ENCODE measurements around the gene ASXL1.

The ASXL1 gene

DNA sequence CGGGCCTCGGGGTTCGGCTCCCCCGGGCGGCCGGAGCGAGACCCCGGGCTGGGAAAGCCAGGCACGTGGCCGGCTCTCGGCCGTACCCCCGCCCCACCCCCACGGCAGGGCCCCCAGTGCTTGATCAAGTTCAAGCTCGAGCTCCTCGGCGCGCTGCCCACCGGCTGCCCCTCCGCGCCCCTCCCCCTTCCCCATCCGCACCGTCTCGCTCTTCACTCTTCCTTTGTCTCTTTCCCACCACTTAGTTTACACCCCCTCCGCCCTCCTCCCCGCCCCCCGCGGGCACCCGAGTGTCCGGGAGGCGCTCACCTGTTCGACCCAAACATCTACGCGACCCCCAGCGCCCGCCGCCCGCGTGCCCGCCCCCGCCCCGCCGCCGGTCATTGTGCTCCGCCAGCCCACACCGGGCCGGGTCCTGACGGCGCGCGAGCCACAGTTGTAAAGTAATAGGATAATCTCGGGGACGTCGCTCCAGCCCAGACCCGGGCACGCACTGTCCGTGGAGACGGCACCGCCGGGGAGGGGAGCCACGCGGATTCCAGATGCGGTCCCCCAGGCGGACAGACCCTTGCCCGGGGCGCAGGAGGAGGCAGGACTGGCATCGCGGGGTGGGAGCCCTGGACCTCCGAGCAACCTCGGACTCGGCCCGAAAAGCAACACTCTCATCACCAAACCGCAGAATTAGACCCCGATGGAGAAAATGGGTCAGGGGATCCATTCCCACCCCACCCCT, 126.3 kb downstream of the ASXL1 start:
- H3K27me3 ChIP-seq (ENCODE audit: control insufficient read depth, insufficient read depth, low read length), result peaks cover 10% of the 10 kb centered on the region
- peak overlapping the region; percentile 79 for H3K4me3 ChIP-seq (ENCODE audit: low read length)
- no peaks in the 10 kb centered on the region for H3K36me3 ChIP-seq (ENCODE audit: control insufficient read depth, low read depth, low read length)
- H3K9ac ChIP-seq (ENCODE audit: low read length), result peak overlapping the region; percentile 94
- peaks cover 18% of the 10 kb centered on the region for H3K4me1 ChIP-seq (ENCODE audit: control insufficient read depth, low read depth, low read length)
- peak overlapping the region; percentile 77 for H3K27ac ChIP-seq (ENCODE audit: low read length)
- no peaks in the 10 kb centered on the region for H3K9me3 ChIP-seq (ENCODE audit: control insufficient read depth, low read depth, low read length)

DNA sequence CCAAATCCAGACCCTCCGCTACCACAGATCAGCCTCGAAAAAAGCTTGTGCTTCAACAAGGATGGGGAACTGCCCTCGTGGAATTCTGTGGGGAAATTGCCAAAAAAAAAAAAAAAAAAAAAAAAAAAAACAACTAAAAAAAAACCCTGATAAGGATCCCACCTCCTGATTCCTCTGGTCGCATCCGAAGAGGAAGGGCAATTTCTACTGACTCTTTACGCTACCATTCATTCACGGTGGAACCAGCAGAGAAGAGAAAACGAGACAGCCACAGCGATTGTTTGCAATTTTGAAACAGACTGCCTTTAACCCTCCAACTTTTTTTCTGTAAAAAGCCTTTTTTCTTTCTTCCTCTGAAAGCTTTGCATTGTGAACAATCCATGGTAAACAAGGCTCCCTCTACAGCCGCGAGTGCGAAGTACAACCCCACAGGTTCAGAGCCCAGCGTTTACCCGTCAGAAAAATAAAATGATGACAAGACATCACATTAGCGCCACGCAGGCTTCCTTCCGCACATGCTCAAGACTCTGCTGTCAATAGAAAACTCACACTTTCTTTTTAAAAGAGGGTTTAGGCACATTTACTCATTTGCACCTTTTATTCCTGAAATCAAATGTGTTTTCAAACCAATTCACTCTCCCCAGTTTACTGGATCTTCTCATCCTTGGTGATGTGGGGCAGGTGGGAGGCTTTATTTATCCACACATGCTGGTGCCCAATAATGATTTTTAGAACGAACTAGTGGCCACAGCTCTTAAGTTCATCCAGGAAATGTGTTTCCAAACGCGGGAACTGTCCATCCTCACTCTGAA, 127.0 kb downstream of the ASXL1 start:
- Histone ChIP-seq H3K4me1 (ENCODE audit: control insufficient read depth, low read depth, low read length) (peaks cover 13% of the 10 kb centered on the region), H3K9ac (ENCODE audit: low read length) (peak overlapping the region; percentile 94), H3K9me3 (ENCODE audit: control insufficient read depth, low read depth, low read length) (no peaks in the 10 kb centered on the region), H3K4me3 (ENCODE audit: low read length) (peak overlapping the region; percentile 79), H3K27ac (ENCODE audit: low read length) (peak overlapping the region; percentile 18), H3K27me3 (ENCODE audit: control insufficient read depth, insufficient read depth, low read length) (peaks cover 10% of the 10 kb centered on the region), H3K36me3 (ENCODE audit: control insufficient read depth, low read depth, low read length) (no peaks in the 10 kb centered on the region)

DNA sequence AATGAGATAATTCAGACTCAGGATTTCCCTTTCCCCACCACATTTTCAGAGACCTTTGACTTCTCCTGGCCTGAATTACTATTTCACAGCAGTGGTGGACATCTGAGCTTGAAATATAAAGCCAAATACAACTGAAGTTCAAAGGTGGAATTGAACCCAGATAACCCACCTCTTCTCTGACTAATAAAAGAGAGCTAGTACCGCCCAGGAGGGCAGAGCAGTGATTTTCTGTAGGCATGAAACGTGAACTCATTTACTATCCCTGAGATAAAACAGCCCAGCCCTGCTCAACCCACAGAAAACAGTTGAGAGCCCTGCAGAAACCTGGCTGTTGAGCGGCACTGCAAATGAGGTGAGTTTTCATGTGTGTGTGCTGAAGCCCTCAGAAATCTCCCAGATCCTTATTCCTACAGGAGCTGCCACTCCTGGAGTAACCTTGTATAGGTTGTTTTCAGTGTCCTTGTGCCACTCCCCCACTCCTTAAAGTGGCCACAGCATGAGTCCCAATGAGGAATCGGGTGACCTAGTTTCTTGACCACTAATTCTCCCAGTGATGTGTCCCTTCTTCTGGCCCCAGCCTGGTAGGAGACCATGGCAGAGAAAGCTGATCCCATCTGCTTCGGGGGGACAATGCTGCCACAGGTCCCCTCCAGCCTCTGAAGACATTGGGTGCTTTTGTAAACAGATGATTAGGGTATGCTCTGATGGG, 127.8 kb downstream of the ASXL1 start:
- H3K27ac ChIP-seq (ENCODE audit: low read length), result no peak overlapping the region
- H3K4me3 ChIP-seq (ENCODE audit: low read length), result no peak overlapping the region
- H3K4me1 ChIP-seq (ENCODE audit: control insufficient read depth, low read depth, low read length), result peaks cover 7% of the 10 kb centered on the region
- no peaks in the 10 kb centered on the region for H3K36me3 ChIP-seq (ENCODE audit: control insufficient read depth, low read depth, low read length)
- H3K9me3 ChIP-seq (ENCODE audit: control insufficient read depth, low read depth, low read length), result no peaks in the 10 kb centered on the region
- H3K27me3 ChIP-seq (ENCODE audit: control insufficient read depth, insufficient read depth, low read length), result peaks cover 10% of the 10 kb centered on the region
- no peak overlapping the region for H3K9ac ChIP-seq (ENCODE audit: low read length)

DNA sequence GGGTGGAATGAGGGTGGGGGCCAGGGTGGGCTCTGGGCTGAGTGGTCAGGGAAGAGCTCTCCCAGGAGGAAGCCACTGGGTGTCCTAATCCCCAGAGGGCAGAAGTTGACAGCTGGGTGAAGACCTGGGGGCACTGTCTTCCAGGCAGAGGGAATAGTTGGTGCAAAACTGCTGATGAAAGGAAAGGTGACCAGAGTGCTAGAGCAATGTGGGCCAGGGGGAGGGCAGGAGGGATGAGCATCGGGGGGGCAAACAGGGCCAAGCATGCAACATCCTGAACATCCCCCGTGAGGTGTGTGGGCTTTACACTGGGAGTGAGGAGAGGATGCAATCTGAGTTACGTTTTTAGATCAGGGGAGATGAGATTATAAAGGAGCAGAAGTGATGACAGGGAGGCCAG, 129.2 kb downstream of the ASXL1 start:
- no peak overlapping the region for H3K27ac ChIP-seq (ENCODE audit: low read length)
- no peaks in the 10 kb centered on the region for H3K4me1 ChIP-seq (ENCODE audit: control insufficient read depth, low read depth, low read length)
- H3K4me3 ChIP-seq (ENCODE audit: low read length), result no peak overlapping the region

DNA sequence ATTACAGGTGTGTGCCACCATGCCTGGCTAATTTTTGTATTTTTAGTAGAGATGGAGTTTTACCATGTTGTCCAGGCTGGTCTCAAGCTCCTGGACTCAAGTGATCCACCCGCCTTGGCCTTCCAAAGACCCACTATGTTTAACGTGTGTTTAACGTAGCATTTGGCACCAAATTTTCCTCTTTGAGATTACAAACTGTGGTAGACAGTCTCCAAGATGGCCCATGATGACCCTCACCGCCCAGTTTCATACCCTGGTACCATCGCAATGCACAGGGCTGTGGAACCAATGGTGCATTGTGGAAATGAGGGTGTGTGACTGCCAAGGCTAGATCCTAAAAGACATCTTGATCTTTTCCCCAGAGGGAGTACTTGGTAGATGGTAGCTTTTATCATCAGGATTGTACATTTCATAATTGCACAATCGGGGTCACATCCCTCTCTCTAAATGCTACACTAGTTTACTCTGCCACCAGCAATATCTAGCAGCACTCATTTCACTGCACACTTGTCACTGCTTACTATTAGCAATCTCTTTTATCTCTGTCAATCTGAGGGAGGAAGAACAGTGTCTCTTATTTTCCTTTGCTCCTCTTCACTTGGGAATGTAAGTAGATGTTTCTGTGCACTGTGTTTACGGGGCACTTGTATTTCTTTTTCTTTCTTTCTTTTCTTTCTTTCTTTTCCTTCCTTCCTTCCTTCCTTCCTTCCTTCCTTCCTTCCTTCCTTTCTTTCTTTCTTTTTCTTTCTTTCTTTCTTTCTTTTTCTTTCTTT, 130.1 kb downstream of the ASXL1 start:
- Histone ChIP-seq H3K27me3 (ENCODE audit: control insufficient read depth, insufficient read depth, low read length) (peaks cover 10% of the 10 kb centered on the region), H3K4me1 (ENCODE audit: control insufficient read depth, low read depth, low read length) (no peaks in the 10 kb centered on the region), H3K27ac (ENCODE audit: low read length) (no peak overlapping the region), H3K9me3 (ENCODE audit: control insufficient read depth, low read depth, low read length) (no peaks in the 10 kb centered on the region), H3K4me3 (ENCODE audit: low read length) (no peak overlapping the region), H3K9ac (ENCODE audit: low read length) (no peak overlapping the region), H3K36me3 (ENCODE audit: control insufficient read depth, low read depth, low read length) (no peaks in the 10 kb centered on the region)

More for the DNA sequence above, 129.2 kb downstream of the ASXL1 start:
- Histone ChIP-seq H3K9ac (ENCODE audit: low read length) (no peak overlapping the region), H3K27me3 (ENCODE audit: control insufficient read depth, insufficient read depth, low read length) (peaks cover 10% of the 10 kb centered on the region), H3K36me3 (ENCODE audit: control insufficient read depth, low read depth, low read length) (no peaks in the 10 kb centered on the region), H3K9me3 (ENCODE audit: control insufficient read depth, low read depth, low read length) (no peaks in the 10 kb centered on the region)
